GM12878 (cell line): ENCODE data around the gene RANBP6. TPM values are rescaled to one million over a fixed set of nuclear protein-coding genes. Genes with fewer than 3 reads are reported as not detected.

Experiments used
- ATAC-seq: fragments of 200-7000 bp; cut with Tn5 transposase; 3 replicates; pipeline ENCODE4 v1.9.1; 2020; ENCODE audit warnings: mild to moderate bottlenecking, moderate library complexity
- BruUV-seq: library from RNA; stranded (reverse); fragments of 400-500 nt; replicated peaks from 2 replicates; lab custom pipeline; 2021; lab: Mats Ljungman, UMichigan
- CTCF ChIA-PET: fragments of 300-600 bp; sonication (Branson Sonifier 250); formaldehyde crosslinking; extraction: SDS; loops from one replicate; lab custom pipeline; 2021; ENCODE audit warnings: inconsistent platforms; lab: Yijun Ruan, JAX
- POLR2A ChIA-PET: fragments of 350-600 bp; formaldehyde crosslinking; extraction: SDS; loops from one replicate; lab custom pipeline; 2021; ENCODE audit warnings: inconsistent platforms; lab: Charles Lee
- RAD21 ChIA-PET: fragments of 300-600 bp; sonication (Branson Sonifier 250); formaldehyde crosslinking; loops from one replicate; lab custom pipeline; 2023; ENCODE audit warnings: antibody characterized with exemption; ENCODE audit not compliant: unreplicated experiment; lab: Charles Lee
- SMC1A ChIA-PET: fragments of 300-600 bp; sonication (Branson Sonifier 250); formaldehyde crosslinking; loops from one replicate; lab custom pipeline; 2023; ENCODE audit not compliant: unreplicated experiment, uncharacterized antibody; lab: Charles Lee
- DNase-seq: peaks from one replicate; pipeline ENCODE4 v3.0.0-alpha.2; 2011; ENCODE audit warnings: low read depth, low spot score
- FAIRE-seq: peaks from 3 replicates; lab custom pipeline; 2011; peaks lifted over from hg19 to GRCh38; lab: Jason Lieb, UNC
- H2AFZ ChIP-seq: 2 replicates; pipeline ENCODE4 v1.6.0; 2011; ENCODE audit warnings: low read depth, low read length, control low read depth; ENCODE audit not compliant: control insufficient read depth
- H3K27ac ChIP-seq: 2 replicates; pipeline ENCODE4 v1.5.1; 2011; ENCODE audit warnings: control low read depth; ENCODE audit not compliant: control insufficient read depth, insufficient read depth
- H3K27me3 ChIP-seq, 2 experiments: replicated peaks in 1 of 2; 2 replicates each; pipeline versions ENCODE4 v1.6.0 to v1.6.1; 2011; ENCODE audit warnings: low read length in 1 of 2; ENCODE audit not compliant: control insufficient read depth in 2 of 2, insufficient read depth in 2 of 2
- H3K36me3 ChIP-seq, 2 experiments: 2 replicates each; pipeline ENCODE4 v1.5.1; 2011; ENCODE audit warnings: low read length in 1 of 2; ENCODE audit not compliant: control insufficient read depth in 2 of 2, insufficient read depth in 2 of 2
- H3K4me1 ChIP-seq: 2 replicates; pipeline ENCODE4 v1.6.1; 2011; ENCODE audit warnings: mild to moderate bottlenecking, low read length, moderate library complexity, mixed read lengths; ENCODE audit not compliant: control insufficient read depth, insufficient read depth
- H3K4me2 ChIP-seq: 2 replicates; pipeline ENCODE4 v1.6.0; 2011; ENCODE audit warnings: control low read depth; ENCODE audit not compliant: control insufficient read depth, insufficient read depth
- H3K4me3 ChIP-seq: fragments of 200-600 bp; sonication (generic); 2 replicates; pipeline ENCODE4 v1.5.1; 2016
- H3K79me2 ChIP-seq: 2 replicates; pipeline ENCODE4 v1.6.0; 2011; ENCODE audit warnings: low read length; ENCODE audit not compliant: control insufficient read depth, insufficient read depth
- H3K9ac ChIP-seq: 2 replicates; pipeline ENCODE4 v1.8.0; 2011; ENCODE audit warnings: low read length, control low read depth, mixed read lengths; ENCODE audit not compliant: control insufficient read depth, insufficient read depth
- H3K9me3 ChIP-seq: replicated peaks from 3 replicates; pipeline ENCODE4 v1.5.1; 2011; ENCODE audit warnings: mild to moderate bottlenecking, low read length; ENCODE audit not compliant: control insufficient read depth, insufficient read depth
- H4K20me1 ChIP-seq: 2 replicates; pipeline ENCODE4 v1.6.0; 2011; ENCODE audit not compliant: control insufficient read depth, insufficient read depth
- CHD2 ChIP-seq: IDR thresholded peaks from 2 replicates; pipeline ENCODE4 v1.6.1; 2011; ENCODE audit warnings: low read depth, low read length, improper control_type of control experiment, borderline replicate concordance
- CREB1 ChIP-seq: IDR thresholded peaks from 2 replicates; pipeline ENCODE4 v1.6.1; 2012; ENCODE audit warnings: low read depth, mild to moderate bottlenecking, inconsistent platforms
- HDAC2 ChIP-seq: fragments of 200-600 bp; sonication (generic); IDR thresholded peaks from 2 replicates; pipeline ENCODE4 v1.6.1; 2017
- MXI1 ChIP-seq: fragments of 150-350 bp; IDR thresholded peaks from 2 replicates; pipeline ENCODE4 v1.6.1; 2011; ENCODE audit warnings: low read depth, mild to moderate bottlenecking, inconsistent platforms, low read length, improper control_type of control experiment
- RELA ChIP-seq: fragments of 450-650 bp; IDR thresholded peaks from 2 replicates; pipeline ENCODE4 v1.8.0; 2014; ENCODE audit warnings: borderline replicate concordance; ENCODE audit not compliant: partially characterized antibody
- SIN3A ChIP-seq: IDR thresholded peaks from 2 replicates; pipeline ENCODE4 v1.6.1; 2012; ENCODE audit warnings: low read depth, low read length, improper control_type of control experiment
- SIX5 ChIP-seq: IDR thresholded peaks from 2 replicates; pipeline ENCODE4 v1.6.1; 2011; ENCODE audit warnings: mild to moderate bottlenecking, low read depth, low read length, moderate library complexity; ENCODE audit not compliant: severe bottlenecking
- STAT1 ChIP-seq: fragments of 450-650 bp; conservative IDR thresholded peaks from 2 replicates; pipeline ENCODE4 v1.6.1; 2014; ENCODE audit warnings: antibody characterized with exemption, mild to moderate bottlenecking
- TCF12 ChIP-seq: IDR thresholded peaks from 2 replicates; pipeline ENCODE4 v1.6.1; 2011; ENCODE audit warnings: low read depth, mild to moderate bottlenecking, low read length
- WRNIP1 ChIP-seq: IDR thresholded peaks from 2 replicates; pipeline ENCODE4 v1.6.1; 2011; ENCODE audit warnings: low read depth, low read length, improper control_type of control experiment, borderline replicate concordance
- WGBS: methylation state at CpG from one replicate; pipeline ENCODE4 v1.1.6; 2016; ENCODE audit warnings: low lambda C conversion rate; ENCODE audit not compliant: insufficient replicate concordance, insufficient coverage; ENCODE audit errors: missing lambda C conversion rate; 5-methylcytosine and 5-hydroxymethylcytosine counted together
- in situ Hi-C: fragments of 300-500 bp; cut with MboI; formaldehyde crosslinking; loops from 9 replicates; pipeline ENCODE4 v1.14.3; 2018; ENCODE audit warnings: mixed read lengths
- intact Hi-C: fragments of 100-400 bp; cut with micrococcal nuclease; formaldehyde crosslinking; loops from one replicate; pipeline ENCODE4 v1.14.2; 2022; ENCODE audit not compliant: unreplicated experiment
- polyA plus RNA-seq, 11 experiments: library from polyadenylated mRNA; depleted of rRNA in 4 of 11; unstranded in 6 of 11; stranded (reverse) in 5 of 11; fragments of >200 nt; fragmentation: Nextera tagmentation in 4 of 11; fragmentation: Illumina TruSeq in 1 of 11; extraction: Ambion mirVana in 4 of 11; extraction: Trizol in 1 of 11; gene quantifications; 1 replicate in 1 of 11; 2 replicates in 10 of 11; pipeline versions ENCODE4 v1.2.1 to v1.2.3, GENCODE V29; 2011 to 2016; ENCODE audit warnings: inconsistent platforms in 2 of 11, missing spikeins in 2 of 11, low read depth in 1 of 11
- total RNA-seq, 4 experiments: library from RNA; depleted of rRNA in 3 of 4; stranded (reverse); fragments of >200 nt in 3 of 4; fragmentation: Illumina TruSeq in 1 of 4; extraction: Trizol in 1 of 4; gene quantifications; 2 replicates each; pipeline versions ENCODE4 v1.2.1 to v1.2.3, GENCODE V29; 2013 to 2021
- TF ChIP-seq, protein P1 (sequence below): fragments of 450-650 bp; IDR thresholded peaks from 2 replicates; pipeline ENCODE4 v1.6.1; 2017; ENCODE audit warnings: mild to moderate bottlenecking
- TF ChIP-seq, protein P2 (sequence below): IDR thresholded peaks from 2 replicates; pipeline ENCODE4 v1.6.1; 2011; ENCODE audit warnings: borderline replicate concordance, low read depth, mild to moderate bottlenecking, moderate library complexity, low read length; ENCODE audit not compliant: insufficient read depth, poor library complexity, severe bottlenecking

RANBP6 gene
- total and polyA plus RNA-seq, 10 of the 15 experiments (the other 5 are each of a cell fraction or from before 2014, with no cell fraction given) = 10.9 to 26.9 (median 19.4) TPM

- BruUV-seq = no TSS peak
- no peaks in the 10 kb centered on the region for H4K20me1 ChIP-seq
- H3K36me3 ChIP-seq = peaks cover 0 to 2% of the 10 kb centered on the region in 2 experiments; a peak in 2 of 4 replicates
- H3K4me2 ChIP-seq = peak overlapping the region; percentile 83
- POLR2A ChIA-PET = interaction anchor here (0.5 kb wide), 1 partner anchor 12 kb away, joined by 3 read pairs; no protein-coding TSS in a partner anchor
- H2AFZ ChIP-seq = no peak overlapping the region
- H3K9ac ChIP-seq = no peak overlapping the region
- CTCF ChIA-PET = interaction anchor here (1.0 to 3.6 kb wide), 6 partner anchors 11 to 300 kb away, joined by 3 to 20 read pairs (median 4); no protein-coding TSS in a partner anchor
- H3K9me3 ChIP-seq = no peaks in the 10 kb centered on the region
- peaks cover 49% of the 10 kb centered on the region for H3K79me2 ChIP-seq
- H3K27me3 ChIP-seq = no peaks in the 10 kb centered on the region
- TF ChIP-seq WRNIP1 = no peak
- no peak for TF ChIP-seq RELA
- 0 out of 2 replicates have a peak, but pooled peaks have one; percentile 43 for TF ChIP-seq CREB1
- ATAC-seq = no peak
- intact Hi-C loops = loop anchor here (10.0 kb wide), 1 partner anchor 678 kb away; no protein-coding TSS in a partner anchor
- H3K27ac ChIP-seq = no peak overlapping the region
- RAD21 ChIA-PET = interaction anchor here (0.6 to 3.8 kb wide), 5 partner anchors 23 to 120 kb away, joined by 3 to 26 read pairs (median 18); no protein-coding TSS in a partner anchor
- DNase-seq = no peak
- in situ Hi-C loops = no loop called here
- H3K4me1 ChIP-seq = peaks cover 10% of the 10 kb centered on the region
- FAIRE-seq = no peak
- SMC1A ChIA-PET = interaction anchor here (0.8 to 3.3 kb wide), 6 partner anchors 12 to 120 kb away, joined by 3 to 9 read pairs (median 4); no protein-coding TSS in a partner anchor
- H3K4me3 ChIP-seq = peak overlapping the region; percentile 82
- WGBS = 7% methylated on average over 6 of the region's 13 CpGs
These were observed 8.7 kb downstream of the RANBP6 start for GRCh38 chr9:6006749-6007057.

- no peak overlapping the region for H3K9ac ChIP-seq
- FAIRE-seq = no peak
- no peak overlapping the region for H3K4me3 ChIP-seq
- no peaks in the 10 kb centered on the region for H3K9me3 ChIP-seq
- in situ Hi-C loops (no loop called here), intact Hi-C loops (loop anchor here (10.0 kb wide), 1 partner anchor 684 kb away; no protein-coding TSS in a partner anchor)
- peak; percentile 41 for ATAC-seq
- 95% methylated on average over 2 of the region's 2 CpGs for WGBS
- H3K27me3 ChIP-seq = no peaks in the 10 kb centered on the region
- peaks cover 31% of the 10 kb centered on the region for H3K79me2 ChIP-seq
- no peak for DNase-seq
- ChIA-PET RAD21 (interaction anchor here (0.9 to 2.5 kb wide), 4 partner anchors 36 to 351 kb away, joined by 3 to 5 read pairs (median 4); no protein-coding TSS in a partner anchor), SMC1A (interaction anchor here (0.7 to 3.4 kb wide), 9 partner anchors 9 to 115 kb away, joined by 3 to 13 read pairs (median 4); no protein-coding TSS in a partner anchor), CTCF (interaction anchor here (0.6 to 1.9 kb wide), 6 partner anchors 22 to 305 kb away, joined by 3 to 9 read pairs (median 3); no protein-coding TSS in a partner anchor), POLR2A (interaction anchor here (1.4 to 3.0 kb wide), 2 partner anchors 15 to 45 kb away, joined by 3 to 8 read pairs; partner anchors contain the start of gene RANBP6)
- TF ChIP-seq HDAC2 (no peak), STAT1 (no peak), SIN3A (no peak), TCF12 (no peak), CHD2 (no peak), SIX5 (no peak), RELA (no peak), MXI1 (no peak)
- TF ChIP-seq, protein P1, sequence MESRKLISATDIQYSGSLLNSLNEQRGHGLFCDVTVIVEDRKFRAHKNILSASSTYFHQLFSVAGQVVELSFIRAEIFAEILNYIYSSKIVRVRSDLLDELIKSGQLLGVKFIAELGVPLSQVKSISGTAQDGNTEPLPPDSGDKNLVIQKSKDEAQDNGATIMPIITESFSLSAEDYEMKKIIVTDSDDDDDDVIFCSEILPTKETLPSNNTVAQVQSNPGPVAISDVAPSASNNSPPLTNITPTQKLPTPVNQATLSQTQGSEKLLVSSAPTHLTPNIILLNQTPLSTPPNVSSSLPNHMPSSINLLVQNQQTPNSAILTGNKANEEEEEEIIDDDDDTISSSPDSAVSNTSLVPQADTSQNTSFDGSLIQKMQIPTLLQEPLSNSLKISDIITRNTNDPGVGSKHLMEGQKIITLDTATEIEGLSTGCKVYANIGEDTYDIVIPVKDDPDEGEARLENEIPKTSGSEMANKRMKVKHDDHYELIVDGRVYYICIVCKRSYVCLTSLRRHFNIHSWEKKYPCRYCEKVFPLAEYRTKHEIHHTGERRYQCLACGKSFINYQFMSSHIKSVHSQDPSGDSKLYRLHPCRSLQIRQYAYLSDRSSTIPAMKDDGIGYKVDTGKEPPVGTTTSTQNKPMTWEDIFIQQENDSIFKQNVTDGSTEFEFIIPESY = no peak
- TF ChIP-seq, protein P2, sequence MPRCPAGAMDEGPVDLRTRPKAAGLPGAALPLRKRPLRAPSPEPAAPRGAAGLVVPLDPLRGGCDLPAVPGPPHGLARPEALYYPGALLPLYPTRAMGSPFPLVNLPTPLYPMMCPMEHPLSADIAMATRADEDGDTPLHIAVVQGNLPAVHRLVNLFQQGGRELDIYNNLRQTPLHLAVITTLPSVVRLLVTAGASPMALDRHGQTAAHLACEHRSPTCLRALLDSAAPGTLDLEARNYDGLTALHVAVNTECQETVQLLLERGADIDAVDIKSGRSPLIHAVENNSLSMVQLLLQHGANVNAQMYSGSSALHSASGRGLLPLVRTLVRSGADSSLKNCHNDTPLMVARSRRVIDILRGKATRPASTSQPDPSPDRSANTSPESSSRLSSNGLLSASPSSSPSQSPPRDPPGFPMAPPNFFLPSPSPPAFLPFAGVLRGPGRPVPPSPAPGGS = no peak
- no peak overlapping the region for H3K4me2 ChIP-seq
- H3K27ac ChIP-seq = no peak overlapping the region
- H3K36me3 ChIP-seq = no peaks in the 10 kb centered on the region
- H4K20me1 ChIP-seq = no peaks in the 10 kb centered on the region
- peaks cover 8% of the 10 kb centered on the region for H3K4me1 ChIP-seq
- no peak overlapping the region for H2AFZ ChIP-seq
- BruUV-seq = no TSS peak
These were observed 14.5 kb downstream of the RANBP6 start for GRCh38 chr9:6000955-6001354.
